GM20431 (cell line): ENCODE results near the gene SERGEF.

Source experiments
- in situ Hi-C: fragments of 300-500 bp; cut with MseI, MboI; formaldehyde crosslinking; loops from one replicate; pipeline ENCODE4 v1.15.0; 2020; ENCODE audit warnings: low sequenced_read_pairs; ENCODE audit not compliant: unreplicated experiment

Gene SERGEF

DNA sequence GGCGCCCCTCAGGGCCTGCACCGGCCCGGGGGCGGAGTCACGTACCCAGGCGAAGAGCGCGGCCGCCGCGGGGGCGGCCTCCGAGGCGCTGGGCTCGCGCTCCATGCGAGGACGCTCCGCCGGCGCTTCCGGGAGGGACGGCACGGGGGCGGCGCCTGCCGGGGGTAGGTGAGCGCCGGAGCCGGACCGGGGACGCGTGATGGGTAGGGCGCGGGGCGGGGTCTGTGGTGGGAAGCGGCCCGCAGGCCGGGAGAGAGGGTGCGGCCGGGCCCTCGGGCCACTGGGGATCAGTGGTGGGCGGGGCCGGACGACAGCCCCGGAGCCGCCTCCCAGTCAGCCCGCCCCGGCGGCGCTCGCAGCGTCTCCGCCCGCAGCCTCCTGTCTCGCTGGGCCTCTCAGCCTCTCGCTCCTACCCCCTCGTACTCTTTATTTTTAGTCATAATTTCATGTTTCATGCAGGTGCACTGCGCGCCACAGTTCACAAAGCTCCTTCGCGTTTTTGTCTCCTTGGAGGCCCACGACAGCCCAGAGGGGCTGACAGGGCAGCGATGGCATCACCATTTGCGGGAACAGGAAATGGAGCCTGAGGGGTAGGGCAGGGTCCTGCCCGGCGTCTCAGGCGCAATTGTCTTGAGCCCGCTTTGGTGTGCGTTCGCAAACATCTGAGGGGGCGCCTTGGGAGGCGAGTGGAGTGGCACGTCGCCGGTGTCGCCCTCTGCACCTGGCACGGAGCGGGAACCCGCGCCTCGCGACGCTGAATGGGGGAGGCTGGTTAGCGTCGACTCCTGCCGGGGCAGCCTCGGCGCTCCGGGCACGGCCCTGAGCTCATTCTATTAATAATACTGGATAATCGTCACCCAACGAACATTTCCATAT is at the start of gene SERGEF:
TSS of gene SERGEF (minus strand) at position 142 of the 876 bp plus-strand sequence. CDS start at position 105, 37 bp downstream.
- in situ Hi-C loops, result no loop called here

DNA sequence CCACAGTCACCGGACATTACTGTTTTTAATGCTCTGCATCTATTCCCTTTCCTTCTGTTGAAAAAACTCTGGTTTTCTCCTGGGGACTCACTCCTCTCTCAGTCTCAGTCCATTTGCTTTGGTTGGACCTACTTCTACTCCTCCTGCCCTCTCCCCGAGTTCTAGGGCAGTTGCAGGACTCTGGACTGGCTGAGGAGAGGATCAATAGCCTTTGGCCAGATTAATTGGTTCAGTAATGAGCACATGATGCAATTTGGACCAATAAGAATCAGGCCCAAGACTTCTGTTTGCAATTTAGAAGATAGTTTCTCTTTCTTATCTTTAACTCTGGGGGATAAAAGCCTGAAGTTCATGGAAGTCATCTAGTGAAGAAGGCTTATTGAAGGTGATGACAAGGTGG is 48.5 kb upstream of the SERGEF start:
- in situ Hi-C loops, result no loop called here

DNA sequence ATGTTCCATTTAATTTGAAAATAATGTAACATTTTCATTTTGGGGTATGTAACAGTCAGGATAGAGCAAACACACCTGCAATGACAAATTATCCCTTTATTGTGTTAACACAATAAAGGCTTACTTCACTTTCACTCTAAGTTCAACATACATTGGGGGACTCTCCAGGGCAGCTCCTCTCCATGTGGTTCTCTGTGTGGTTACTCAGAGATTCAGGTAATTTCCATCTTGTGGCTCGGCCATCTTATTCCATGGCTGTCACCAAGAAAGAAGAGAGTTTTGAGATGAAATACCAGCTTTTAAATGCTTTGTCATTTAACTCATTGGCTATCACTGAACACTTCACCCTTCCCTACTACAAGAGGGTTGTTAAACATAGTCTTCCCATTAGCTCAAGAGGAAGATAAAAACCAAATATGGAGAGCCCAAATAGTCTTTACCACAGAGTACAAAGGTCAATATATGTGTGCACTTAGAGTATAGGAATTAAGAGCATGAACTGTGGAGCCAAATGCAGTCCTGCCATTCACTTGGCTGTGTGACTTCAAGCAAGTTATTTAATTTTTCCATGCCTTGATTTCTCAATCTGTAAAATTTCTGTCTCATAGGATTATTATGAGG is 43.8 kb upstream of the SERGEF start:
- in situ Hi-C loops, result no loop called here

DNA sequence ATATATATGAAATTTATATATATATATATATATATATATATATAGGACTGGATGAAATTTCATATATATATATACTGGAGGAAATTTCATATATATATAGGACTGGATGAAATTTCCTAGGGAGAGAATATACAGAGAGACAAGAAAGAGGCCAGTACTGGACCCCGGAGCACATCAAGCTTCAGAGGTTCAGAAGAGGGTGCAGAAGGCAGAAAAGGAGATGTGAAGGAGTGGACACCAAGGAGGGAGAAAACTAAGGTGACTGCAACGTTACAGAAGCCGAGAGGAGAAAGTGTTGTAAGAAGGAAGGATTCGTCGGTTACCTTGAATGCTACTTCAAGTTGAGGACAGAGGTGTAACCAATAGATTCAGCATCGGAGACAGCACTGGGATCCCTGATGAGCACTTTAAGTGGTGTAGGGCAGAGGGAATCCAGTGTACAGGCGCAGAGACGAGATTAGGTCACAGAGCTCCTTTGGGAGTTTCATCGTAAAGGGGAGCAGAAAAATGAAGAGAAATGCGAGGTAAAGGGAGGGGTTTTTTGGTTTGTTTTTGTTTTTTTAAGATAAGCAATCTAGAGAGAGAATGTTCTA is 41.8 kb upstream of the SERGEF start:
- in situ Hi-C loops, result no loop called here

DNA sequence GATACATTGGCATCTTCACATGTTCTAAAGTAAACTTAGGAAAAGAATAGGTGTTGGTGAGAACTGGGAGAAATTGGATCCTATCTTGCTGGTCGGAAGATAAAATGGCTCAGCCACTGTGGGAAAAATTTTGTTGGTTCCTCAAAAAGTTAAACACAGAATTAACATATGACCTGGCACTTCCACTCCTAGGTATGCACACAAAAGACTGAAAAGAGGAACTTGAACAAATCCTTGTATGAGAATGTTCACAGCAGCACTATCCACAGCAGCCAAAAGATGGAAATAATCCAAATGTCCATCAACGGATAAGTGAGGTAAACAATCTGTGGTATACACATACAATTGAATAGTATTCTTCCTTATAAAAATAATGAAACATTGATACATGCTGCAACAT is 38.0 kb upstream of the SERGEF start:
- in situ Hi-C loops, result no loop called here

DNA sequence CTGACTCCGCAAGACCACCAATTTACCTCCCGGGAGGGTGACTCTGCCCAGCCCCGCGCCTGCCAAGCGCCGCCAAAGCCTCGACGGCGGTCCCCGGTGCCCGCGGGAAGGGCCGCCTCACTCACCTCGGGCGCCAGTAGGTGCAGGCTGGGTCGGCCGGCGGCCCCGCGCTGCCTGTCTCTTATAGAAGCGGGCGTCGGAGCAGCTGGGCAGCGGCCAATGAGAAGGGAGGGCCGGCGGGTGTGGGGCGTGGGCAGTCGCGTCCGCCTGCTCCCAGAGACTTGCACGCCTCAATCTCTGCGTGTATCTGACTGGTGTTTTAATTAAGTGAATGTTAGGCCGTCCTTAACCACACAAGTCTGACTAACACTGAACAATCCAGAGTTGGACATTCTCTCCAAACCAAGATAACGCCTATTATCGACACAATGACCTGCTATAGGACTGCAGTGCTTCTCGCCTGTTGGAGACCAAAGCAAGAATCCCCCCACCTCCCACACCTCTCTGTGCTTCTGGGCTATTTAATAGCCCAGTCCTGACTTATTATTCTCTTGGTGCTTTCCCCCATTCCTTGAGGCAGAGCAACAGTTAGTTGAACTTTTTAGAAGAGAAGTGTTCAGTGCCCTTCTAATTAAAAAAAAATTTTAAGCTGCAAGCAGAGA is 33.4 kb upstream of the SERGEF start, which contains the start of gene TPH1:
TSS of gene TPH1 (minus strand) at position 154 of the 662 bp plus-strand sequence. CDS start 5,507 bp downstream, outside the sequence.
- in situ Hi-C loops, result no loop called here

DNA sequence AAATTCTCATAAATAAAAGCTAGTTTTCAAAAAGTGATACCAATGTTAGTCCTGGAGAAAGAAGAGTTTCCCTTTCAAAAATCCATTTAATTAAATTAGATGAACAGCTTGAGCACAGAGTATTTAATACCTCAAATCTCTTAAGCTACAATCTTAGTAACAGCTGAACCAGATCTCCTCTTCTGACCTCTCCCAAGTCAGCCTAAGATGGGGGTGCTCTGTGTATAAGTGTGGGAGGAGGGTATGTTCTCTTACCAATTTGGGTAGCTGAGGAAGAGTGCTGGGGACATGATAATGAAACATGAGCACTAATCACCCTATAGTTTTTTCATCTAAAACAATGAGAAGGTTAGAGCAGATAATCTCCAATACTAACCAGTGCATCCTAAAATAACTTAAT is 23.6 kb upstream of the SERGEF start:
- in situ Hi-C loops, result no loop called here

DNA sequence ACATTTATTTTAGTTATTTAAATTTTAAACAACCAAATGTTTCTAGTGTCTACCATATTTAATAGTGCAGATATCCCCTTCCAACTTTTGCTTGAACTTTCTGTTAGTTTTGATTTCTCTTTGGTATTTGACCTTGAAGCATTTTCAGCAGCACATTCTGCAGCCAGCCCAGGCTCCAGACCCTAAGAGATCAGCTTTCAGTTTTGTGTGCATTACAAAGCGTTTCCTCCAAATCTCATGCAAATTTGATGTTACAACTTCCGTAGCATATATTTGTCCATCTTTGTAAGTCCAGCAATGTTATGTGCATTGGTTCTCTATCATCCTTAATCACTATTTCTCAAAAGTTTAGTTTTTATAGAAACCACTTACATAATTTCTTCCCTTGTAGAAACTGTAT is 14.6 kb upstream of the SERGEF start:
- in situ Hi-C loops, result no loop called here

DNA sequence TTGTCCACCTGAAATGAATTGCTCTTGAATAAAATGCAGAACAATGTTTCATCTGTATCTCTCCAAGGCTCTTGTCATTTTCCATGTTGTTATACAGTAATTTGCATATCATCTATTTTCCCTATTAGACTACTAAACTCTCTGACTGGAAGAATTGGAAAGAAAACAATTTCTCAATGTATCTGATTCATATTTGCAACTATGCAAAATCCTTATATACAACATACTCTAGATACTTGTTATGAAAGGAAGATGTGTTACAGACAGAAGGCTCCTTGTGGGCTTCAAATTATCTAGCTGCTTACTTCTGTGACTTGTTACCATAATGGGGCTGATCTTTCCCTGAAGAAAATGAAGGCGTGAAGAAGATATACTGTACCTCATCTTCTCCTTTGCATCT is 9.6 kb upstream of the SERGEF start:
- in situ Hi-C loops, result no loop called here

DNA sequence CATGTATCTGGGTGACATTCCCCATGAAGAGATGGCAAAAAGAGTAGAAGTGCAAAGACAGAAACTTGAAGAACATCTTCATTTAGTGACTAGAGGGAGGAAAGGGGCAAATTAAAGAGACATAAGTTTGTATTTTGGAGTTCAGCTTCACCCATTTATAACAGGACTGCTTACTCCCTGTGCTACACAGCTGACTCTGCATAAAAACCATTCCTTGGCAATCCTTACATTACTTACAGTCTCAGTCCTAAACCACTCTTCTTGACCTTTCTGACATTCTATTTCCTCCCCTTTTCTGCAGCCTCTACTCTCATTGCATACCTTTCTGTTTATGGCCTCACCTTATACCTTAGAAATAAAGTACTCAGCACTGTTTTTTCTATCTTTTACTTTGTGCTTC is 6.8 kb upstream of the SERGEF start:
- in situ Hi-C loops, result no loop called here

DNA sequence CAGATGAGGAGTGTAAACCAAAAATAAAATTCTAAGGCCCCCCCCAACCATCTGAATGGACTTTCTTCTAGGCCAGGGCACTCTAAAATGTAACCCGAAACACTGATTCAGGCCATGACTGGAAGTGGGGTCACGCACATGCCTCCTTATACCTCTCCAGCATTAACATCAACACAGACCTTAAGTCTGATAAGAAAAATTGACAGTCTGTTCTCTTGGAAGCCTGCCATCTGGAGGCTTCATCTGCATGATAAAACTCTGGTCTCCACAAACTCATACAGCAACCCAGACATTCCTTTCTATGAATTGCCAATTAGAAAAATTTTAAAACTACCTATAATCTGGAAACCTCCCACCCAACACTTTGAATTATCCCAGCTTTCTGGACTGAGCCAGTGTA is 3.9 kb upstream of the SERGEF start:
- in situ Hi-C loops, result no loop called here

DNA sequence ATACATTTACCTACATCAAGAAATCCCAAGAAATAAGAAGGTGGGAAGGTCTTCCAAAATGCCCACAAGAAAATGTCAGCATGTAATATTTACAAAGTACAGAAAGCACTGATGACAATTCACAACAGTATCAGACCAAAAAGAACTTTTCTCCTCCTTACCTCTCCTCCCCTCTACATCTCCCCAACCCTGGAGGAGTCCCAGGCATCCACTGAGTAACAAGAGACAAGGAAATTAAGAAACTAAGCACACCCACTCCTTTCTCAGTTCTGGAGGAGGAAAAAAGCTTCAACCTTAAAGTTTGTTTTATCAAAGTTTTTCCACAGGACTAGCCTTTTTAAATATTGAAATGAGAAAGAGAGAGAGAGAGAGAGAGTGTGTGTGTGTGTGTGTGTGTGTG is 2.0 kb upstream of the SERGEF start:
- in situ Hi-C loops, result no loop called here

DNA sequence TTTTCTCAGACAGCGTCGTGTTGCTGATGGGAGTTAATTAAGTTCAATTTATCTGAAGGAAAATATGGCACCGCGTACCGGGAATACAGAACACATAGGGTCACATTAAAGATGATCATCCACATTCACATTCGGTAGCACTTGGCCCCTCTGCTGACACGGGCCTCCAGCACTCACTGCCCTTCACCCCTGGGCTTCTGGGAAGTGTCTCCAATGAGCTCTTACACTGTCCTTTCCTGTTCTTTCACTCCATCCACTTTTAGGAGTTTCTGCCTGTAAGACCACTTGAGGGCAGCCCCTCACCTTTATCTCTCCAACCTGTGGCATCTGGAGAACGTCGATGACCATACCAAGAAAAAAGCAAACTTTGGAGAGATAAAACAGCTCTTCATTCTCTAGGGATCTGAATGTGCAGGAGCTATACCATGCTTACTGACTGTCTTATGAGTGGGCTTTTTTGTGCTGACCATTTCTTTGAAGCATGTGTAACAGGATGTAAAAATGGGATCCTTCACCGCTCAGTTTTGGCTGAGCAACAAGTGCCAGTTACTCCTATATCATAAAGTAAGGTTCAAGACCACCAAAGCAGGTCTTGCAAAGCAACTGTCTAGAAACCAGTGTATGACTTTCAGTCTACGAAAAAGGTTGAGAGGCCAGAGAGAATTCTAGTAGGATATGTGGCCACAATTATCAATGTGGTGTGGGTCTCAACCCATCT is 1.1 kb upstream of the SERGEF start:
- in situ Hi-C loops, result no loop called here

DNA sequence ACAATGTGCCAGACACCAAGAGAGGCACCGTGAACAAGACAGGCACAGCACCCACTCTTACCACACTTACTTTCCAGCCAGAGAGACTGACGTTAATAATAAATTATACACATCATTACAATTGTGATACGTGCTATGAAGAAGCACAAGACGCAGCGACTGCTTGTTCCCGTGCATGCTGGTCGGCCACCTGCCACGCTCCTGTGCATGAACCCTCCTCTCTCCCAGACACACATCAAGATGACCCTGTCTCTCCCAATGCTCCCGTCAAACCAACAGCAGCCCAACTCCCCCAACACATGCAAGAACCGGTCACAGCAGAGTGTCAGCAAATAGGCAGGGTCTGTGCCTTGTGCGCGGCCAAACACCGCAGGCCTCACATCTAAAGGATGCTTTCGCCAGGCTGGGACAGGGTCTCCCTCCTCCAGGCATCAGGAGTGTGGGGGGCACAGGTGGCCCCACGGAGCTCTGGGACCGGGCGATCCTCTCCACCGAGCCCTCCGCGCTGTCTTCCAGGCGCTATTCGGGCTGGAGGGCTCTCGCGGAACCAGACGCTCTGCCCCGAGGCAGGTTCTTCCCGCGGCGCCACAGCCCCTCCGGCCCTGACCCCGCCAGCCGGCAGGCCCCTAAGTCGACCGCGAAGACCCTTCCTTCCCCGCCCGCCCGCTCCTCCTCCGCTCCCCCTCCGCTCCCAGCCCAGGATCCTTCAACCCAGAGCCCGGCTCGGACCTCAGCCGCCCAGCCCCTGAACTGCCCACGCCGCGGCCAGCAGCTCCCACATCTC is 533 bp downstream of the SERGEF start:
- in situ Hi-C loops, result no loop called here

DNA sequence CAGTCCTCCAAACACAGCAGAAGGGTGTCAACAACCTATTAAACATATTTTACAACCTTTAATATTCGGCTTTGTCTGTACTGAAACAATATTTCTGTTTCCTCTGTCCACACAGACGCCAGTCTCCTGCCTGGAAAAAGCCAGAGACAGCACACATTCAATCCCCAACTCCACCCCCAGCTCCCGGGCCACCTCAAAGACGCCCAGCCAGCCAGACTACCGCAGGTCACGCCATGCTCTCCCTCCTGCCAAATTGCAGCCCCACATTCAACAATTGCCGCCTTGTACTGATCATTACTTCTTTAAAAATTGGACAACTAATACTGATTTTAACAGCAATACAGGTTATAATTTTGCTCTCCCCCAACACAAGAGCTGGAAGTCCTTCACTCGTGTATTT is 1.2 kb downstream of the SERGEF start:
- in situ Hi-C loops, result no loop called here

DNA sequence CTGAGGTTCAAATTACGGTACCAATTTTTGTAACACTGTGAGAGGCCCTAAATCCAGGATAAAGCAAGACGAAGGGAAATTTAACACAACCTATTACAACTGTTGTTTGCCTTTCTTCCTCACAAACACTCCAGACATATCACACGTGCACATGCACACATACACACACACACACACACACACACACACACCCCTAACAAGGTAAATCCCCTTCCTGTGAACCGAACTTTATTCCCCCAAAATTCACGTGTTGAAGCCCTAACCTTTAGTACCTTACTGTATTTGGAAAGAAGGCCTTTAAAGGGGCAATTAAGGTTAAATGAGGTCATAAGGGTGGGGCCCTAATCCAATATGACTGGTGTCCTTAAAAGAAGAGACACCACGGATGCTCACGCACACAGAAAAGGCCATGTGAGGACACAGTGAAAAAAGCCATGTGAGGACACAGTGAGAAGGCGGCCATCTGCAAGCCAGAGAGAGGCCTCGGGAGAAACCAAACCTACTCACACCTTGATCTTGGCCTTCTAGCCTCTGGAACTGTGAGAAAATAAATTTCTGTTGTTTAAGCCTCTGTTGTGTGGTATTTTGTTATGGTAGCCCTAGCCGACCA is 1.8 kb downstream of the SERGEF start:
- in situ Hi-C loops, result no loop called here

DNA sequence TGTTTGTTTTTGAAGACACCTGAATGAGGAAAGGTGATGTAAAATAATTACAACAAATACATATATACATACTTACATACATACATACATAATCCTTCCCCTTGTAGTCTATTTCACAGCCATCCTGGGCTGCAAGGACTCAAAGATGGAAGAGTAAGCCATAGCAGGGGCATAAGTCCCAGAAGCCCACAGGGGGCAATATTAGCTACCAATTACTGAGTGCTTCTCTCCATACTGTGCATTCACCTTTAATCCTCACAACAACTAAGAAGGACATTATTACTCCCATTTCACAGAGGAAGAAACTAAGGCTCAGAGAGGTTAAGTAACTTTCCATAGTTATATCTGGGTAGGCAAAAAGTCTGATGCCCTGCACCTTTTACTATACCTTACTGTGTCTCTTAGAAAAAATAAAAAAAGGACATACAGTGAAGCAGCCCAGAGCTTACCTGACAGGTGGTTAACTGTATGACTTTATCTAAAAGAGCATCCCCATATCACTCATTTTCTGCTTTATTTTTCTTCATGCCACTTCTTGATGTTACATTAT is 2.7 kb downstream of the SERGEF start:
- in situ Hi-C loops, result no loop called here

DNA sequence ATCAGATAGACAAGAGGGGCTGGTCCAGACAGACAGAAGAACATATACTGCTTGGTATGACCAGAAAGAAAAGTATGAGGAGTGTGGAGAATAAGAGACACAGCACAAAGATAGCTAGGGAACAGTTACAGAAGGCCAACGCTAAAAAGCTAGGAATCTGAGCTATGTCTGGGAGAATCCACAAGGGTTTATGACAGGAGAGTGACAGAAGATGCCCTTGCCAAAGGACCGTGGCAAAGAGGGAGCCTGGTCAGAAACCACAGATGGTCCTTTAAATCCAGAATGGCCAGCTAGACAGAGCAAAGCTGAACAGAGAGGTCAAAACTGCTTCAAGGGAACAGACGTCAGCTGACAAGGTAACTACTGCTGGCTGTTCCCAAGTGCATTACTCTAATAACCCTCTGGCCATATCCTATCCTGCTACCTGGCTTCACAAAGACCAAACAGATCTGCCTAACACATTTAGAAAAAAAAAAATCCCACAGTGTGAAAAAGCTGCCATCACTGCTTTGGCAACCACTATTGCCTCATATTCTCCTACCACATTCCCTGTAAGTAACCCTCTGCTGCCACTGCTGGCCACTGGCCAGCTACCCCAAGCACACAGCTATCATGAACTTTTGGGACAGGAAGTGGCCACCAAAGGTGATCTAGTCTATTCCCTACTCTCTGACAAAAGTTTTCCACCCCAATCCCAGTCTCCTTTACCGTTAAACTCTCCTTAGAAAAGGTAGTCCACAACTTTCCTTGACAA is 7.3 kb downstream of the SERGEF start:
- in situ Hi-C loops, result no loop called here
